IMR-90 (cell line): ENCODE results near the gene SPP1. TPM values are rescaled to one million over a fixed set of nuclear protein-coding genes. Genes with fewer than 3 reads are reported as not detected.

Experiments
- ATAC-seq: fragments of 200-7000 bp; cut with Tn5 transposase; 2 replicates; pipeline ENCODE4 v1.9.1; 2020; ENCODE audit warnings: low read depth, mild to moderate bottlenecking, moderate library complexity
- BruUV-seq: library from RNA; stranded (reverse); fragments of 400-500 nt; replicated peaks from 2 replicates; lab custom pipeline; 2021; lab: Mats Ljungman, UMichigan
- CTCF ChIA-PET: fragments of 300-600 bp; formaldehyde crosslinking; extraction: SDS; loops from one replicate; lab custom pipeline; 2021; ENCODE audit warnings: antibody characterized with exemption; lab: Yijun Ruan, JAX
- POLR2A ChIA-PET: fragments of 300-600 bp; sonication (Branson Sonifier 250); formaldehyde crosslinking; loops from one replicate; lab custom pipeline; 2022; ENCODE audit warnings: antibody characterized with exemption; ENCODE audit not compliant: unreplicated experiment; lab: Charles Lee
- DNase-seq: peaks from one replicate; pipeline ENCODE4 v3.0.0; 2013
- H2AFZ ChIP-seq: replicated peaks from 2 replicates; pipeline ENCODE3; 2013; ENCODE audit warnings: low read length, mild to moderate bottlenecking; ENCODE audit not compliant: poor library complexity
- H2AK5ac ChIP-seq: 2 replicates; pipeline ENCODE4 v1.6.1; 2013; ENCODE audit warnings: low read depth, low read length, inconsistent platforms
- H2AK9ac ChIP-seq: replicated peaks from 2 replicates; pipeline ENCODE3; 2013; ENCODE audit warnings: mild to moderate bottlenecking, low read depth, low read length, moderate library complexity; ENCODE audit not compliant: poor library complexity
- H2BK120ac ChIP-seq: 2 replicates; pipeline ENCODE4 v1.6.1; 2013; ENCODE audit warnings: low read depth, low read length, inconsistent platforms
- H2BK15ac ChIP-seq: 3 replicates; pipeline ENCODE4 v1.6.1; 2013; ENCODE audit warnings: low read depth, low read length, inconsistent platforms
- H2BK20ac ChIP-seq: 2 replicates; pipeline ENCODE4 v1.6.1; 2013; ENCODE audit warnings: low read depth, mild to moderate bottlenecking, inconsistent platforms, low read length, moderate library complexity
- H2BK5ac ChIP-seq: 2 replicates; pipeline ENCODE4 v1.6.1; 2013; ENCODE audit warnings: mild to moderate bottlenecking, low read depth, low read length, inconsistent platforms; ENCODE audit not compliant: poor library complexity, severe bottlenecking
- H3K14ac ChIP-seq: replicated peaks from 2 replicates; pipeline ENCODE4 v1.6.1; 2013; ENCODE audit warnings: low read depth, low read length, inconsistent platforms
- H3K18ac ChIP-seq: 2 replicates; pipeline ENCODE4 v1.6.1; 2013; ENCODE audit warnings: low read depth, low read length, control low read depth
- H3K23ac ChIP-seq: 2 replicates; pipeline ENCODE4 v1.6.1; 2013; ENCODE audit warnings: low read depth, low read length, inconsistent platforms
- H3K27ac ChIP-seq: 2 replicates; pipeline ENCODE4 v1.5.1; 2013; ENCODE audit warnings: mild to moderate bottlenecking, control low read depth, low read length; ENCODE audit not compliant: insufficient read depth
- H3K27me3 ChIP-seq: 2 replicates; pipeline ENCODE4 v1.6.1; 2013; ENCODE audit warnings: low read length; ENCODE audit not compliant: control insufficient read depth, insufficient read depth
- H3K36me3 ChIP-seq: 2 replicates; pipeline ENCODE4 v1.6.1; 2013; ENCODE audit warnings: low read length, mixed read lengths; ENCODE audit not compliant: control insufficient read depth, insufficient read depth
- H3K4ac ChIP-seq: 2 replicates; pipeline ENCODE4 v1.6.1; 2013; ENCODE audit warnings: low read depth, low read length, inconsistent platforms
- H3K4me1 ChIP-seq: 2 replicates; pipeline ENCODE4 v1.6.1; 2013; ENCODE audit warnings: low read length, mixed read lengths; ENCODE audit not compliant: control insufficient read depth, insufficient read depth
- H3K4me2 ChIP-seq: 2 replicates; pipeline ENCODE4 v1.6.1; 2013; ENCODE audit warnings: low read depth, mild to moderate bottlenecking, control low read depth, low read length, moderate library complexity
- H3K4me3 ChIP-seq: 2 replicates; pipeline ENCODE4 v1.5.1; 2013; ENCODE audit warnings: low read depth, mild to moderate bottlenecking, control low read depth, low read length, moderate library complexity; ENCODE audit not compliant: insufficient read depth
- H3K56ac ChIP-seq: 2 replicates; pipeline ENCODE4 v1.6.1; 2013; ENCODE audit warnings: low read length, inconsistent platforms; ENCODE audit not compliant: insufficient read depth; ENCODE audit errors: extremely low read depth
- H3K79me1 ChIP-seq, 2 experiments: 2 replicates each; pipeline ENCODE4 v1.6.1; 2013; ENCODE audit warnings: low read length in 2 of 2, inconsistent platforms in 1 of 2, low read depth in 1 of 2
- H3K9ac ChIP-seq: 2 replicates; pipeline ENCODE4 v1.6.1; 2013; ENCODE audit warnings: low read depth, low read length, control low read depth
- H3K9me1 ChIP-seq: 2 replicates; pipeline ENCODE4 v1.6.1; 2013; ENCODE audit warnings: low read length, inconsistent platforms; ENCODE audit not compliant: insufficient read depth
- H3K9me3 ChIP-seq: 2 replicates; pipeline ENCODE4 v1.6.1; 2013; ENCODE audit warnings: low read length; ENCODE audit not compliant: control insufficient read depth, insufficient read depth
- H4K20me1 ChIP-seq: 2 replicates; pipeline ENCODE4 v1.6.1; 2013; ENCODE audit warnings: low read length, inconsistent platforms; ENCODE audit not compliant: insufficient read depth
- H4K5ac ChIP-seq: 2 replicates; pipeline ENCODE4 v1.6.1; 2013; ENCODE audit warnings: mild to moderate bottlenecking, low read depth, low read length, control low read depth
- H4K8ac ChIP-seq, 2 experiments: 2 replicates each; pipeline ENCODE4 v1.6.1; 2013; ENCODE audit warnings: low read depth in 2 of 2, low read length in 2 of 2, control low read depth in 1 of 2, inconsistent platforms in 1 of 2
- H4K91ac ChIP-seq: 2 replicates; pipeline ENCODE4 v1.6.1; 2013; ENCODE audit warnings: low read depth, low read length, inconsistent platforms; ENCODE audit not compliant: insufficient read depth
- BHLHE40 ChIP-seq: fragments of 150-350 bp; IDR thresholded peaks from 2 replicates; pipeline ENCODE4 v1.6.1; 2016; ENCODE audit warnings: mild to moderate bottlenecking, low read depth, low read length
- CHD1 ChIP-seq: IDR thresholded peaks from 2 replicates; pipeline ENCODE4 v1.6.1; 2012; ENCODE audit warnings: low read depth, low read length, improper control_type of control experiment
- CTCF ChIP-seq: conservative IDR thresholded peaks from 2 replicates; pipeline ENCODE4 v1.5.1; 2012; ENCODE audit warnings: mild to moderate bottlenecking, low read depth, low read length, improper control_type of control experiment
- ELK1 ChIP-seq: fragments of 150-350 bp; IDR thresholded peaks from 2 replicates; pipeline ENCODE4 v1.6.1; 2016; ENCODE audit warnings: low read depth, mild to moderate bottlenecking, low read length, moderate library complexity, borderline replicate concordance
- FOS ChIP-seq: fragments of 150-350 bp; IDR thresholded peaks from 2 replicates; pipeline ENCODE4 v1.6.1; 2016; ENCODE audit warnings: low read depth, low read length
- MAZ ChIP-seq: IDR thresholded peaks from 2 replicates; pipeline ENCODE4 v1.6.1; 2012; ENCODE audit warnings: low read depth, mild to moderate bottlenecking, low read length, improper control_type of control experiment, moderate library complexity, borderline replicate concordance
- MXI1 ChIP-seq: IDR thresholded peaks from 2 replicates; pipeline ENCODE4 v1.6.1; 2012; ENCODE audit warnings: low read depth, mild to moderate bottlenecking, low read length, moderate library complexity, borderline replicate concordance
- NFE2L2 ChIP-seq: fragments of 150-350 bp; IDR thresholded peaks from 2 replicates; pipeline ENCODE4 v1.6.1; 2016; ENCODE audit warnings: low read depth, mild to moderate bottlenecking, low read length
- POLR2A ChIP-seq: IDR thresholded peaks from 2 replicates; pipeline ENCODE4 v1.6.1; 2012; ENCODE audit warnings: mild to moderate bottlenecking, low read depth, low read length
- RAD21 ChIP-seq: IDR thresholded peaks from 2 replicates; pipeline ENCODE4 v1.6.1; 2012; ENCODE audit warnings: low read length, improper control_type of control experiment
- RCOR1 ChIP-seq: IDR thresholded peaks from 2 replicates; pipeline ENCODE4 v1.6.1; 2012; ENCODE audit warnings: mild to moderate bottlenecking, low read length, improper control_type of control experiment; ENCODE audit not compliant: insufficient replicate concordance
- RFX5 ChIP-seq: IDR thresholded peaks from 2 replicates; pipeline ENCODE4 v1.8.0; 2012; ENCODE audit warnings: low read depth, mild to moderate bottlenecking, low read length, moderate library complexity
- SMC3 ChIP-seq: fragments of 150-350 bp; IDR thresholded peaks from 2 replicates; pipeline ENCODE4 v1.6.1; 2016; ENCODE audit warnings: low read depth, mild to moderate bottlenecking, antibody characterized with exemption, low read length, moderate library complexity
- USF2 ChIP-seq: fragments of 150-350 bp; IDR thresholded peaks from 2 replicates; pipeline ENCODE4 v1.6.1; 2017; ENCODE audit warnings: mild to moderate bottlenecking, antibody characterized with exemption, low read length, low read depth
- WGBS, 2 experiments: methylation state at CpG; one replicate each; pipeline versions ENCODE4 v1.1.5 to v1.1.7; 2013; ENCODE audit warnings: missing lambda C conversion rate in 2 of 2; ENCODE audit not compliant: insufficient read length in 1 of 2; ENCODE audit errors: extremely low coverage in 2 of 2; 5-methylcytosine and 5-hydroxymethylcytosine counted together
- dilution Hi-C: fragments of 300-500 bp; cut with HindIII; formaldehyde crosslinking; loops from one replicate; pipeline ENCODE4 v1.14.3; 2018; ENCODE audit warnings: low sequenced_read_pairs; ENCODE audit not compliant: unreplicated experiment
- in situ Hi-C: fragments of 300-500 bp; cut with MboI; formaldehyde crosslinking; loops from 3 replicates; pipeline ENCODE4 v1.14.3; 2019; ENCODE audit warnings: low sequenced_read_pairs, inconsistent platforms, mixed read lengths
- intact Hi-C: fragments of 100-400 bp; cut with micrococcal nuclease; formaldehyde crosslinking; loops from 2 replicates; pipeline ENCODE4 v1.10.0; 2022
- polyA plus RNA-seq, 3 experiments: library from polyadenylated mRNA; depleted of rRNA; stranded (reverse); fragments of >200 nt; gene quantifications; 2 replicates each; pipeline ENCODE4 v1.2.3, GENCODE V29; 2012; ENCODE audit warnings: low replicate concordance in 1 of 3
- total RNA-seq: library from RNA; depleted of rRNA; stranded (reverse); fragments of >200 nt; gene quantifications from 2 replicates; pipeline ENCODE4 v1.2.3, GENCODE V29; 2012

Gene SPP1
- total and polyA plus RNA-seq, 2 of the 4 experiments (the other 2 are of a cell fraction) = 0.18 to 0.50 TPM

- in situ Hi-C loops = no loop called here
- intact Hi-C loops = no loop called here
- no peak overlapping the region for H3K56ac ChIP-seq
- H3K4me2 ChIP-seq = no peak overlapping the region
- H2AK5ac ChIP-seq = no peak overlapping the region
- H3K27ac ChIP-seq = no peak overlapping the region
- no peak overlapping the region for H2AFZ ChIP-seq
- H3K36me3 ChIP-seq = no peaks in the 10 kb centered on the region
- POLR2A ChIA-PET = no interaction called here
- H3K27me3 ChIP-seq = no peaks in the 10 kb centered on the region; the same call in 1 of the 2 replicates
- H3K4me1 ChIP-seq = no peaks in the 10 kb centered on the region
- CTCF ChIA-PET = no interaction called here
- H3K9me3 ChIP-seq = no peaks in the 10 kb centered on the region
- H3K4ac ChIP-seq = no peak overlapping the region
- no peak overlapping the region for H2BK15ac ChIP-seq
- 100% methylated on average over 2 of the region's 5 CpGs; no CpG with 5 or more reads in 1 of the 2 experiments for WGBS, 2 experiments
- no peak overlapping the region for H4K5ac ChIP-seq
- no peak overlapping the region for H2BK5ac ChIP-seq
- H3K9ac ChIP-seq = no peak overlapping the region
- dilution Hi-C loops = no loop called here
- H2BK120ac ChIP-seq = no peak overlapping the region
- H3K18ac ChIP-seq = no peak overlapping the region
- H4K20me1 ChIP-seq = no peaks in the 10 kb centered on the region
- no peak overlapping the region for H4K91ac ChIP-seq
- H3K4me3 ChIP-seq = no peak overlapping the region
- TF ChIP-seq FOS = no peak
- TF ChIP-seq RFX5 = no peak
- TF ChIP-seq CHD1 = no peak
- no peak for TF ChIP-seq NFE2L2
- TF ChIP-seq USF2 = no peak
- no peak for TF ChIP-seq SMC3
- no peak for TF ChIP-seq MAZ
- no peak for TF ChIP-seq RCOR1
- no peak for TF ChIP-seq BHLHE40
- TF ChIP-seq MXI1 = no peak
- TF ChIP-seq RAD21 = no peak
- no peak for TF ChIP-seq POLR2A
- no peak for TF ChIP-seq ELK1
- no peak for TF ChIP-seq CTCF
- H2BK20ac ChIP-seq = no peak overlapping the region
- H3K23ac ChIP-seq = no peak overlapping the region
- no peaks in the 10 kb centered on the region for H3K9me1 ChIP-seq
- H3K79me1 ChIP-seq = no peaks in the 10 kb centered on the region
- ATAC-seq (no peak), DNase-seq (no peak)
- BruUV-seq = no TSS peak
- H2AK9ac ChIP-seq = no peak overlapping the region
- no peak overlapping the region for H4K8ac ChIP-seq
- H3K14ac ChIP-seq = no peak overlapping the region
Measured at GRCh38 chr4:87932718-87933141, 42.8 kb upstream of the SPP1 start.
